Measurements from ENCODE around the gene CHCHD6.
A peak's percentile ranks its signal among the peaks of the same experiment; 100 is the strongest.

CHCHD6 gene

GRCh38 chr3:126983276-126983652 is 279.2 kb downstream of the CHCHD6 start:
- DNase-seq (ENCODE audit: low read depth) = no peak
- H3K4me3 ChIP-seq (replicated peaks; ENCODE audit: low read depth, low read length) = peak overlapping the region; percentile 68
- no peak for TF ChIP-seq CTCF (IDR thresholded peaks at IDR 0.05; ENCODE audit: low read length, missing control alignments)

- H3K4me3 ChIP-seq (replicated peaks; ENCODE audit: low read depth, low read length) = peak overlapping the region; percentile 68
- no peak for TF ChIP-seq CTCF (IDR thresholded peaks at IDR 0.05; ENCODE audit: low read length, missing control alignments)
- peak; percentile 42 for DNase-seq (ENCODE audit: low read depth)
Measured at GRCh38 chr3:126983653-126984390, 279.8 kb downstream of the CHCHD6 start.

- no peak for TF ChIP-seq CTCF (IDR thresholded peaks at IDR 0.05; ENCODE audit: low read length, missing control alignments)
- H3K4me3 ChIP-seq (replicated peaks; ENCODE audit: low read depth, low read length) = peak overlapping the region; percentile 68
- DNase-seq (ENCODE audit: low read depth) = no peak
Measured at GRCh38 chr3:126984391-126985131, 280.5 kb downstream of the CHCHD6 start.

- DNase-seq (ENCODE audit: low read depth) = no peak
- no peak for TF ChIP-seq CTCF (IDR thresholded peaks at IDR 0.05; ENCODE audit: low read length, missing control alignments)
- H3K4me3 ChIP-seq (replicated peaks; ENCODE audit: low read depth, low read length) = peak overlapping the region; percentile 68
Measured at GRCh38 chr3:126985132-126985985, 281.3 kb downstream of the CHCHD6 start.

GRCh38 chr3:126986001-126986400 is 282.0 kb downstream of the CHCHD6 start:
- TF ChIP-seq CTCF (IDR thresholded peaks at IDR 0.05; ENCODE audit: low read length, missing control alignments) = no peak
- peak; percentile 30 for DNase-seq (ENCODE audit: low read depth)
- H3K4me3 ChIP-seq (replicated peaks; ENCODE audit: low read depth, low read length) = no peak overlapping the region

- no peak overlapping the region for H3K4me3 ChIP-seq (replicated peaks; ENCODE audit: low read depth, low read length)
- DNase-seq (ENCODE audit: low read depth) = no peak
- no peak for TF ChIP-seq CTCF (IDR thresholded peaks at IDR 0.05; ENCODE audit: low read length, missing control alignments)
Measured at GRCh38 chr3:126987129-126987528, 283.1 kb downstream of the CHCHD6 start.
